K562 (cell line): Measurements from ENCODE around the gene SH3BP5L. TPM values are rescaled to one million over a fixed set of nuclear protein-coding genes. Genes with fewer than 3 reads are reported as not detected.

Source experiments
- GABPB2 ChIP-seq: fragments of 250-450 bp; sonication (Bioruptor Pico); conservative IDR thresholded peaks from 2 replicates; pipeline ENCODE4 v1.5.1; 2021; ENCODE audit warnings: mild to moderate bottlenecking
- HDAC3 ChIP-seq: fragments of 450-650 bp; IDR thresholded peaks from 2 replicates; pipeline ENCODE4 v1.6.1; 2018; ENCODE audit warnings: borderline replicate concordance, mild to moderate bottlenecking, moderate library complexity; ENCODE audit not compliant: partially characterized antibody
- JUN ChIP-seq, 2 experiments: sonication (generic) in 1 of 2; formaldehyde crosslinking in 1 of 2; IDR thresholded peaks; 2 replicates each; pipeline versions ENCODE4 v1.6.1 to v1.8.0; 2012 to 2022; ENCODE audit warnings: borderline replicate concordance in 2 of 2, mild to moderate bottlenecking in 2 of 2, improper control_type of control experiment in 1 of 2, low read depth in 1 of 2, low read length in 1 of 2, missing genetic modification reagents in 1 of 2
- KDM5B ChIP-seq: fragments of 200-600 bp; sonication (generic); IDR thresholded peaks from 2 replicates; pipeline ENCODE4 v1.6.1; 2012; ENCODE audit warnings: low read depth, mild to moderate bottlenecking, moderate library complexity, low read length, control low read depth, inconsistent platforms; ENCODE audit not compliant: insufficient replicate concordance
- RFX7 ChIP-seq: fragments of 250-450 bp; sonication (Bioruptor Pico); IDR thresholded peaks from 2 replicates; pipeline ENCODE4 v1.5.1; 2021; ENCODE audit warnings: mild to moderate bottlenecking
- SIN3B ChIP-seq: fragments of 450-650 bp; IDR thresholded peaks from 2 replicates; pipeline ENCODE4 v1.6.1; 2017; ENCODE audit warnings: low read depth, mild to moderate bottlenecking, moderate library complexity
- U2AF2 ChIP-seq: fragments of 200-400 bp; formaldehyde crosslinking; optimal IDR thresholded peaks from 2 replicates; pipeline ENCODE3; 2017; ENCODE audit warnings: low read depth, mild to moderate bottlenecking, low read length
- XRCC4 ChIP-seq: IDR thresholded peaks from one replicate; pipeline ENCODE4 v1.6.1; 2011; ENCODE audit not compliant: insufficient read depth, insufficient read length; ENCODE audit errors: extremely low read depth
- XRCC5 ChIP-seq: fragments of 200-400 bp; formaldehyde crosslinking; IDR thresholded peaks from 2 replicates; pipeline ENCODE4 v1.6.1; 2017; ENCODE audit warnings: low read depth, mild to moderate bottlenecking, low read length
- ZNF311 ChIP-seq: fragments of 250-450 bp; sonication (Bioruptor Pico); IDR thresholded peaks from 2 replicates; pipeline ENCODE4 v1.4.0; 2020; ENCODE audit warnings: mild to moderate bottlenecking, moderate library complexity
- polyA plus RNA-seq, 8 experiments: library from polyadenylated mRNA; depleted of rRNA in 4 of 8; stranded (reverse) in 5 of 8; unstranded in 3 of 8; fragments of >200 nt; fragmentation: Nextera tagmentation in 2 of 8; fragmentation: Illumina TruSeq in 1 of 8; extraction: Ambion mirVana in 2 of 8; extraction: Trizol in 1 of 8; gene quantifications; 2 replicates each; pipeline versions ENCODE4 v1.2.1 to v1.2.3, GENCODE V29; 2011 to 2014; ENCODE audit warnings: inconsistent platforms in 1 of 8, missing spikeins in 1 of 8
- total RNA-seq, 7 experiments: library from RNA; depleted of rRNA in 6 of 7; stranded (reverse); fragments of >200 nt in 6 of 7; fragmentation: Illumina TruSeq in 2 of 7; extraction: Trizol in 2 of 7; gene quantifications; 2 replicates each; pipeline versions ENCODE4 v1.2.1 to v1.2.3, GENCODE V29; 2011 to 2021; ENCODE audit warnings: low replicate concordance in 1 of 7
- TF ChIP-seq, protein P1 (sequence below): fragments of 450-650 bp; IDR thresholded peaks from 2 replicates; pipeline ENCODE4 v1.6.1; 2017; ENCODE audit warnings: antibody characterized with exemption, mild to moderate bottlenecking
- TF ChIP-seq, protein P2 (sequence below): fragments of 450-650 bp; IDR thresholded peaks from 2 replicates; pipeline ENCODE4 v1.6.1; 2016; ENCODE audit warnings: mild to moderate bottlenecking, moderate library complexity

The SH3BP5L gene
- total and polyA plus RNA-seq, 9 of the 15 experiments (the other 6 are each of a cell fraction or from before 2014, with no cell fraction given), result 1.9 to 26.5 (median 15.8) TPM

GRCh38 chr1:248871837-248872401 is 46.2 kb upstream of the SH3BP5L start (continued):
- TF ChIP-seq KDM5B (no peak), ZNF311 (CRISPR knock-in tag) (no peak), RFX7 (CRISPR knock-in tag) (peak; percentile 25; the same call in 1 of the 2 replicates), U2AF2 (no peak), SIN3B (no peak), XRCC4 (no peak), GABPB2 (CRISPR knock-in tag) (no peak), HDAC3 (peak; percentile 34), JUN (IDR thresholded peaks at IDR 0.05; ENCODE audit: borderline replicate concordance, low read depth, low read length) (no peak), JUN (CRISPR knock-in tag; IDR thresholded peaks at IDR 0.05; ENCODE audit: borderline replicate concordance) (no peak), XRCC5 (no peak)
- TF ChIP-seq, protein P1, sequence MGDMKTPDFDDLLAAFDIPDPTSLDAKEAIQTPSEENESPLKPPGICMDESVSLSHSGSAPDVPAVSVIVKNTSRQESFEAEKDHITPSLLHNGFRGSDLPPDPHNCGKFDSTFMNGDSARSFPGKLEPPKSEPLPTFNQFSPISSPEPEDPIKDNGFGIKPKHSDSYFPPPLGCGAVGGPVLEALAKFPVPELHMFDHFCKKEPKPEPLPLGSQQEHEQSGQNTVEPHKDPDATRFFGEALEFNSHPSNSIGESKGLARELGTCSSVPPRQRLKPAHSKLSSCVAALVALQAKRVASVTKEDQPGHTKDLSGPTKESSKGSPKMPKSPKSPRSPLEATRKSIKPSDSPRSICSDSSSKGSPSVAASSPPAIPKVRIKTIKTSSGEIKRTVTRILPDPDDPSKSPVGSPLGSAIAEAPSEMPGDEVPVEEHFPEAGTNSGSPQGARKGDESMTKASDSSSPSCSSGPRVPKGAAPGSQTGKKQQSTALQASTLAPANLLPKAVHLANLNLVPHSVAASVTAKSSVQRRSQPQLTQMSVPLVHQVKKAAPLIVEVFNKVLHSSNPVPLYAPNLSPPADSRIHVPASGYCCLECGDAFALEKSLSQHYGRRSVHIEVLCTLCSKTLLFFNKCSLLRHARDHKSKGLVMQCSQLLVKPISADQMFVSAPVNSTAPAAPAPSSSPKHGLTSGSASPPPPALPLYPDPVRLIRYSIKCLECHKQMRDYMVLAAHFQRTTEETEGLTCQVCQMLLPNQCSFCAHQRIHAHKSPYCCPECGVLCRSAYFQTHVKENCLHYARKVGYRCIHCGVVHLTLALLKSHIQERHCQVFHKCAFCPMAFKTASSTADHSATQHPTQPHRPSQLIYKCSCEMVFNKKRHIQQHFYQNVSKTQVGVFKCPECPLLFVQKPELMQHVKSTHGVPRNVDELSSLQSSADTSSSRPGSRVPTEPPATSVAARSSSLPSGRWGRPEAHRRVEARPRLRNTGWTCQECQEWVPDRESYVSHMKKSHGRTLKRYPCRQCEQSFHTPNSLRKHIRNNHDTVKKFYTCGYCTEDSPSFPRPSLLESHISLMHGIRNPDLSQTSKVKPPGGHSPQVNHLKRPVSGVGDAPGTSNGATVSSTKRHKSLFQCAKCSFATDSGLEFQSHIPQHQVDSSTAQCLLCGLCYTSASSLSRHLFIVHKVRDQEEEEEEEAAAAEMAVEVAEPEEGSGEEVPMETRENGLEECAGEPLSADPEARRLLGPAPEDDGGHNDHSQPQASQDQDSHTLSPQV, result peak; percentile 94
- TF ChIP-seq, protein P2, sequence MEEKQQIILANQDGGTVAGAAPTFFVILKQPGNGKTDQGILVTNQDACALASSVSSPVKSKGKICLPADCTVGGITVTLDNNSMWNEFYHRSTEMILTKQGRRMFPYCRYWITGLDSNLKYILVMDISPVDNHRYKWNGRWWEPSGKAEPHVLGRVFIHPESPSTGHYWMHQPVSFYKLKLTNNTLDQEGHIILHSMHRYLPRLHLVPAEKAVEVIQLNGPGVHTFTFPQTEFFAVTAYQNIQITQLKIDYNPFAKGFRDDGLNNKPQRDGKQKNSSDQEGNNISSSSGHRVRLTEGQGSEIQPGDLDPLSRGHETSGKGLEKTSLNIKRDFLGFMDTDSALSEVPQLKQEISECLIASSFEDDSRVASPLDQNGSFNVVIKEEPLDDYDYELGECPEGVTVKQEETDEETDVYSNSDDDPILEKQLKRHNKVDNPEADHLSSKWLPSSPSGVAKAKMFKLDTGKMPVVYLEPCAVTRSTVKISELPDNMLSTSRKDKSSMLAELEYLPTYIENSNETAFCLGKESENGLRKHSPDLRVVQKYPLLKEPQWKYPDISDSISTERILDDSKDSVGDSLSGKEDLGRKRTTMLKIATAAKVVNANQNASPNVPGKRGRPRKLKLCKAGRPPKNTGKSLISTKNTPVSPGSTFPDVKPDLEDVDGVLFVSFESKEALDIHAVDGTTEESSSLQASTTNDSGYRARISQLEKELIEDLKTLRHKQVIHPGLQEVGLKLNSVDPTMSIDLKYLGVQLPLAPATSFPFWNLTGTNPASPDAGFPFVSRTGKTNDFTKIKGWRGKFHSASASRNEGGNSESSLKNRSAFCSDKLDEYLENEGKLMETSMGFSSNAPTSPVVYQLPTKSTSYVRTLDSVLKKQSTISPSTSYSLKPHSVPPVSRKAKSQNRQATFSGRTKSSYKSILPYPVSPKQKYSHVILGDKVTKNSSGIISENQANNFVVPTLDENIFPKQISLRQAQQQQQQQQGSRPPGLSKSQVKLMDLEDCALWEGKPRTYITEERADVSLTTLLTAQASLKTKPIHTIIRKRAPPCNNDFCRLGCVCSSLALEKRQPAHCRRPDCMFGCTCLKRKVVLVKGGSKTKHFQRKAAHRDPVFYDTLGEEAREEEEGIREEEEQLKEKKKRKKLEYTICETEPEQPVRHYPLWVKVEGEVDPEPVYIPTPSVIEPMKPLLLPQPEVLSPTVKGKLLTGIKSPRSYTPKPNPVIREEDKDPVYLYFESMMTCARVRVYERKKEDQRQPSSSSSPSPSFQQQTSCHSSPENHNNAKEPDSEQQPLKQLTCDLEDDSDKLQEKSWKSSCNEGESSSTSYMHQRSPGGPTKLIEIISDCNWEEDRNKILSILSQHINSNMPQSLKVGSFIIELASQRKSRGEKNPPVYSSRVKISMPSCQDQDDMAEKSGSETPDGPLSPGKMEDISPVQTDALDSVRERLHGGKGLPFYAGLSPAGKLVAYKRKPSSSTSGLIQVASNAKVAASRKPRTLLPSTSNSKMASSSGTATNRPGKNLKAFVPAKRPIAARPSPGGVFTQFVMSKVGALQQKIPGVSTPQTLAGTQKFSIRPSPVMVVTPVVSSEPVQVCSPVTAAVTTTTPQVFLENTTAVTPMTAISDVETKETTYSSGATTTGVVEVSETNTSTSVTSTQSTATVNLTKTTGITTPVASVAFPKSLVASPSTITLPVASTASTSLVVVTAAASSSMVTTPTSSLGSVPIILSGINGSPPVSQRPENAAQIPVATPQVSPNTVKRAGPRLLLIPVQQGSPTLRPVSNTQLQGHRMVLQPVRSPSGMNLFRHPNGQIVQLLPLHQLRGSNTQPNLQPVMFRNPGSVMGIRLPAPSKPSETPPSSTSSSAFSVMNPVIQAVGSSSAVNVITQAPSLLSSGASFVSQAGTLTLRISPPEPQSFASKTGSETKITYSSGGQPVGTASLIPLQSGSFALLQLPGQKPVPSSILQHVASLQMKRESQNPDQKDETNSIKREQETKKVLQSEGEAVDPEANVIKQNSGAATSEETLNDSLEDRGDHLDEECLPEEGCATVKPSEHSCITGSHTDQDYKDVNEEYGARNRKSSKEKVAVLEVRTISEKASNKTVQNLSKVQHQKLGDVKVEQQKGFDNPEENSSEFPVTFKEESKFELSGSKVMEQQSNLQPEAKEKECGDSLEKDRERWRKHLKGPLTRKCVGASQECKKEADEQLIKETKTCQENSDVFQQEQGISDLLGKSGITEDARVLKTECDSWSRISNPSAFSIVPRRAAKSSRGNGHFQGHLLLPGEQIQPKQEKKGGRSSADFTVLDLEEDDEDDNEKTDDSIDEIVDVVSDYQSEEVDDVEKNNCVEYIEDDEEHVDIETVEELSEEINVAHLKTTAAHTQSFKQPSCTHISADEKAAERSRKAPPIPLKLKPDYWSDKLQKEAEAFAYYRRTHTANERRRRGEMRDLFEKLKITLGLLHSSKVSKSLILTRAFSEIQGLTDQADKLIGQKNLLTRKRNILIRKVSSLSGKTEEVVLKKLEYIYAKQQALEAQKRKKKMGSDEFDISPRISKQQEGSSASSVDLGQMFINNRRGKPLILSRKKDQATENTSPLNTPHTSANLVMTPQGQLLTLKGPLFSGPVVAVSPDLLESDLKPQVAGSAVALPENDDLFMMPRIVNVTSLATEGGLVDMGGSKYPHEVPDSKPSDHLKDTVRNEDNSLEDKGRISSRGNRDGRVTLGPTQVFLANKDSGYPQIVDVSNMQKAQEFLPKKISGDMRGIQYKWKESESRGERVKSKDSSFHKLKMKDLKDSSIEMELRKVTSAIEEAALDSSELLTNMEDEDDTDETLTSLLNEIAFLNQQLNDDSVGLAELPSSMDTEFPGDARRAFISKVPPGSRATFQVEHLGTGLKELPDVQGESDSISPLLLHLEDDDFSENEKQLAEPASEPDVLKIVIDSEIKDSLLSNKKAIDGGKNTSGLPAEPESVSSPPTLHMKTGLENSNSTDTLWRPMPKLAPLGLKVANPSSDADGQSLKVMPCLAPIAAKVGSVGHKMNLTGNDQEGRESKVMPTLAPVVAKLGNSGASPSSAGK, result peak; percentile 29; the same call in 1 of the 2 replicates
